Kidney (tissue), 14 donors: ENCODE measurements around the gene POLA2. TPM values are rescaled to one million over a fixed set of nuclear protein-coding genes. Genes with fewer than 3 reads are reported as not detected.

ENCODE experiments used
- DNase-seq, 5 donors: peaks; one replicate each; pipeline ENCODE4 v3.0.0-alpha.2; 2013 to 2020
- FAIRE-seq: peaks from 2 replicates; lab custom pipeline; 2012; peaks lifted over from hg19 to GRCh38; lab: Jason Lieb, UNC
- H3K27ac ChIP-seq, 2 donors: one replicate each; pipeline ENCODE4 v1.7.0; 2013; ENCODE audit warnings: low read depth in 2 of 2, low read length in 2 of 2, inconsistent platforms in 1 of 2
- H3K27me3 ChIP-seq: one replicate; pipeline ENCODE4 v1.7.1; 2013; ENCODE audit warnings: low read length, inconsistent platforms; ENCODE audit not compliant: control insufficient read depth, insufficient read depth
- H3K36me3 ChIP-seq, 3 donors: one replicate each; pipeline versions ENCODE4 v1.7.0 to v1.7.1; 2013; ENCODE audit warnings: low read length in 3 of 3, control low read depth in 1 of 3, inconsistent platforms in 1 of 3; ENCODE audit not compliant: insufficient read depth in 3 of 3, control insufficient read depth in 2 of 3
- H3K4me1 ChIP-seq, 3 donors: one replicate each; pipeline versions ENCODE4 v1.7.0 to v1.7.1; 2013; ENCODE audit warnings: low read length in 3 of 3, inconsistent platforms in 1 of 3, low read depth in 1 of 3; ENCODE audit not compliant: control insufficient read depth in 2 of 3, insufficient read depth in 2 of 3
- H3K4me3 ChIP-seq, 3 donors: one replicate each; pipeline versions ENCODE4 v1.7.0 to v1.8.1; 2013; ENCODE audit warnings: low read length in 3 of 3, control low read depth in 1 of 3, inconsistent platforms in 1 of 3
- H3K9ac ChIP-seq, 3 donors: one replicate each; pipeline versions ENCODE4 v1.7.0 to v1.7.1; 2013; ENCODE audit warnings: low read length in 3 of 3, control low read depth in 1 of 3, inconsistent platforms in 1 of 3
- H3K9me3 ChIP-seq, 3 donors: one replicate each; pipeline versions ENCODE4 v1.7.0 to v1.7.1; 2013; ENCODE audit warnings: low read length in 3 of 3, control low read depth in 1 of 3, inconsistent platforms in 1 of 3; ENCODE audit not compliant: control insufficient read depth in 2 of 3, insufficient read depth in 1 of 3
- CTCF ChIP-seq: IDR thresholded peaks from 3 replicates; pipeline ENCODE4 v1.5.1; 2012; ENCODE audit warnings: mild to moderate bottlenecking, moderate library complexity, borderline replicate concordance; ENCODE audit not compliant: insufficient read depth; ENCODE audit errors: extremely low read depth
- intact Hi-C: fragments of 100-400 bp; cut with DNase I; formaldehyde crosslinking; loops from one replicate; pipeline ENCODE4 v1.11.1; 2022
- polyA plus RNA-seq: library from polyadenylated mRNA; stranded (reverse); fragments of 350-450 nt; fragmentation: Illumina TruSeq; extraction: RNeasy Lipid Tissue Mini Kit (QIAGEN cat#74804); gene quantifications from one replicate; pipeline ENCODE4 v1.2.3, GENCODE V29; 2014; ENCODE audit warnings: low read depth, low replicate concordance; ENCODE audit not compliant: insufficient read depth
- total RNA-seq: library from RNA; stranded (reverse); fragmentation: NEBNext Ultra II Directional; extraction: Animal tissue kit (Norgen Biotek cat#: 25700); gene quantifications from one replicate; pipeline ENCODE4 v1.2.1, GENCODE V29; 2021
- donor health status: control.
- donor health status: control.
- donor health status: control.
- donor health status: control.
- donor health status: control.
- donor health status: DM: yes; HTN: yes; CAD: no.
- donor health status: Normal renal cell carcinoma (clear cell type).

The POLA2 gene
- total and polyA plus RNA-seq, 2 donors from 2014 or later = 6.5 to 13.6 TPM

GRCh38 chr11:65334696-65335295 is 73.0 kb downstream of the POLA2 start:
- peak overlapping the region; percentile 85 to 91 (median 88) for H3K9ac ChIP-seq
- intact Hi-C loops = no loop called here
- H3K4me1 ChIP-seq = peaks cover 0 to 16% (median 8%) of the 10 kb centered on the region in 3 donors
- DNase-seq (no peak), FAIRE-seq (no peak)
- peaks cover 0 to 8% (median 0%) of the 10 kb centered on the region in 3 donors for H3K36me3 ChIP-seq
- no peak for TF ChIP-seq CTCF
- H3K9me3 ChIP-seq = no peaks in the 10 kb centered on the region
- peak overlapping the region; percentile 63 to 91 (median 88) for H3K4me3 ChIP-seq
- H3K27ac ChIP-seq = no peak overlapping the region
- H3K27me3 ChIP-seq = no peaks in the 10 kb centered on the region

GRCh38 chr11:65338676-65339075 is 76.9 kb downstream of the POLA2 start:
- peaks cover 0 to 16% (median 8%) of the 10 kb centered on the region in 3 donors for H3K4me1 ChIP-seq
- DNase-seq (peak in 1 of 5 donors; percentile 2), FAIRE-seq (no peak)
- no peak for TF ChIP-seq CTCF
- no peak overlapping the region for H3K4me3 ChIP-seq
- no peaks in the 10 kb centered on the region for H3K9me3 ChIP-seq
- no peak overlapping the region for H3K9ac ChIP-seq
- intact Hi-C loops = no loop called here
- no peaks in the 10 kb centered on the region for H3K27me3 ChIP-seq
- peaks cover 13 to 32% (median 29%) of the 10 kb centered on the region in 3 donors for H3K36me3 ChIP-seq
- H3K27ac ChIP-seq = no peak overlapping the region

- intact Hi-C loops = no loop called here
- H3K4me1 ChIP-seq = peaks cover 0 to 8% (median 3%) of the 10 kb centered on the region in 3 donors
- no peak overlapping the region for H3K4me3 ChIP-seq
- FAIRE-seq (no peak), DNase-seq (peak in 1 of 5 donors; percentile 16)
- H3K27ac ChIP-seq = no peak overlapping the region
- peaks cover 13 to 41% (median 41%) of the 10 kb centered on the region in 3 donors for H3K36me3 ChIP-seq
- TF ChIP-seq CTCF = no peak
- H3K9me3 ChIP-seq = no peaks in the 10 kb centered on the region
- no peak overlapping the region for H3K9ac ChIP-seq
- H3K27me3 ChIP-seq = no peaks in the 10 kb centered on the region
Measured at GRCh38 chr11:65340226-65340625, 78.5 kb downstream of the POLA2 start.
